Fibroblast of lung (primary cell): Measurements from ENCODE around the gene KIAA0930. TPM values are rescaled to one million over a fixed set of nuclear protein-coding genes. Genes with fewer than 3 reads are reported as not detected.
"Not testable (repeated sequence)": the region's sequence is repeated elsewhere in the genome, so short reads cannot be mapped to it uniquely, and the experiment has no call there.

ENCODE experiments used
- DNase-seq, 2 donors: peaks; one replicate each; pipeline versions ENCODE4 v3.0.0 to v3.0.0-alpha.2; 2010; ENCODE audit warnings: low read depth in 2 of 2
- H2AFZ ChIP-seq: 2 replicates; pipeline ENCODE4 v1.5.1; 2012; ENCODE audit warnings: low read length, control low read depth, inconsistent platforms
- H3K27ac ChIP-seq: 2 replicates; pipeline ENCODE4 v1.5.1; 2011; ENCODE audit warnings: low read length, control low read depth; ENCODE audit not compliant: insufficient read depth
- H3K27me3 ChIP-seq: 2 replicates; pipeline ENCODE4 v1.5.1; 2011; ENCODE audit warnings: mild to moderate bottlenecking, low read length; ENCODE audit not compliant: control insufficient read depth, insufficient read depth
- H3K36me3 ChIP-seq: 2 replicates; pipeline ENCODE4 v1.5.1; 2011; ENCODE audit warnings: low read length; ENCODE audit not compliant: control insufficient read depth, insufficient read depth
- H3K4me1 ChIP-seq: 2 replicates; pipeline ENCODE4 v1.5.1; 2011; ENCODE audit warnings: low read length; ENCODE audit not compliant: control insufficient read depth, insufficient read depth; ENCODE audit errors: extremely low read depth
- H3K4me2 ChIP-seq: 2 replicates; pipeline ENCODE4 v1.5.1; 2011; ENCODE audit warnings: low read length, control low read depth; ENCODE audit not compliant: insufficient read depth; ENCODE audit errors: extremely low read depth
- H3K4me3 ChIP-seq, 4 experiments: fragments of 200-600 bp in 1 of 4; sonication (generic) in 1 of 4; replicated peaks in 1 of 4; 2 replicates each; pipeline ENCODE4 v1.5.1; 2011 to 2016; ENCODE audit warnings: low read length in 4 of 4, low read depth in 3 of 4, mild to moderate bottlenecking in 3 of 4, control low read depth in 2 of 4, inconsistent platforms in 1 of 4, mixed read lengths in 1 of 4; ENCODE audit not compliant: insufficient read depth in 1 of 4; ENCODE audit errors: control extremely low read depth in 1 of 4
- H3K79me2 ChIP-seq: 2 replicates; pipeline ENCODE4 v1.5.1; 2012; ENCODE audit warnings: mild to moderate bottlenecking, low read length, inconsistent platforms; ENCODE audit not compliant: control insufficient read depth, insufficient read depth
- H3K9ac ChIP-seq: 2 replicates; pipeline ENCODE4 v1.5.1; 2011; ENCODE audit warnings: mild to moderate bottlenecking, low read length, control low read depth; ENCODE audit not compliant: insufficient read depth
- H3K9me3 ChIP-seq: 2 replicates; pipeline ENCODE4 v1.5.1; 2012; ENCODE audit warnings: low read depth, low read length; ENCODE audit not compliant: control insufficient read depth, insufficient read depth
- H4K20me1 ChIP-seq: 2 replicates; pipeline ENCODE4 v1.5.1; 2011; ENCODE audit warnings: low read length; ENCODE audit not compliant: control insufficient read depth, insufficient read depth; ENCODE audit errors: extremely low read depth
- CTCF ChIP-seq, 2 donors: IDR thresholded peaks in 1 of 2; conservative IDR thresholded peaks in 1 of 2; 1 replicate in 1 of 2; 2 replicates in 1 of 2; pipeline ENCODE4 v1.5.1; 2011 to 2012; ENCODE audit warnings: low read length in 2 of 2, control low read depth in 1 of 2, inconsistent platforms in 1 of 2, low read depth in 1 of 2, mild to moderate bottlenecking in 1 of 2
- EZH2 ChIP-seq: IDR thresholded peaks from 2 replicates; pipeline ENCODE4 v1.5.1; 2012; ENCODE audit warnings: low read length, control low read depth, mild to moderate bottlenecking; ENCODE audit errors: missing control alignments
- polyA plus RNA-seq, 2 donors: library from polyadenylated mRNA; depleted of rRNA in 1 of 2; stranded (reverse) in 1 of 2; unstranded in 1 of 2; fragments of >200 nt; gene quantifications; 2 replicates each; pipeline ENCODE4 v1.2.1, GENCODE V29; 2011 to 2012; ENCODE audit warnings: missing spikeins in 1 of 2
- total RNA-seq: library from RNA; depleted of rRNA; stranded (reverse); fragments of >200 nt; gene quantifications from 2 replicates; pipeline ENCODE4 v1.2.1, GENCODE V29; 2014

KIAA0930 gene
- total and polyA plus RNA-seq, 2 donors (not counting 1 experiment from before 2014, with no cell fraction given): 28.2 to 30.9 TPM

GRCh38 chr22:45261407-45262088 lies 20.9 kb upstream of the KIAA0930 start:
- H3K4me1 ChIP-seq: no peaks in the 10 kb centered on the region
- no peak for DNase-seq
- peaks cover 2% of the 10 kb centered on the region for H3K27me3 ChIP-seq
- H3K27ac ChIP-seq: no peak overlapping the region
- H3K4me3 ChIP-seq: no peak overlapping the region
- no peaks in the 10 kb centered on the region for H3K36me3 ChIP-seq
- no peak overlapping the region for H2AFZ ChIP-seq
- no peak for TF ChIP-seq CTCF (conservative IDR thresholded peaks at IDR 0.05 in 1 of 2, IDR thresholded peaks at IDR 0.05 in 1 of 2; ENCODE audit: low read depth in 1 of 2, low read length in 2 of 2)
- no peak for TF ChIP-seq EZH2
- no peaks in the 10 kb centered on the region for H3K9me3 ChIP-seq
- no peak overlapping the region for H3K9ac ChIP-seq
- no peak overlapping the region for H3K4me2 ChIP-seq
- H4K20me1 ChIP-seq: no peaks in the 10 kb centered on the region
- H3K79me2 ChIP-seq: no peaks in the 10 kb centered on the region

- H3K27ac ChIP-seq, H3K79me2 ChIP-seq, H2AFZ ChIP-seq, DNase-seq, H3K4me2 ChIP-seq, H3K36me3 ChIP-seq, H3K4me1 ChIP-seq, H3K9me3 ChIP-seq, H4K20me1 ChIP-seq, H3K9ac ChIP-seq, H3K4me3 ChIP-seq, H3K27me3 ChIP-seq: not testable (repeated sequence)
Measured at GRCh38 chr22:45260395-45260759, 19.7 kb upstream of the KIAA0930 start.

- no peak overlapping the region for H3K9ac ChIP-seq
- H3K36me3 ChIP-seq: no peaks in the 10 kb centered on the region
- H3K79me2 ChIP-seq: no peaks in the 10 kb centered on the region
- no peaks in the 10 kb centered on the region for H3K9me3 ChIP-seq
- no peaks in the 10 kb centered on the region for H3K4me1 ChIP-seq
- no peaks in the 10 kb centered on the region for H4K20me1 ChIP-seq
- no peak overlapping the region for H3K27ac ChIP-seq
- no peak overlapping the region for H3K4me2 ChIP-seq
- H2AFZ ChIP-seq: no peak overlapping the region
- H3K27me3 ChIP-seq: peaks cover 2% of the 10 kb centered on the region
- DNase-seq: no peak
- H3K4me3 ChIP-seq: no peak overlapping the region
- TF ChIP-seq CTCF (conservative IDR thresholded peaks at IDR 0.05 in 1 of 2, IDR thresholded peaks at IDR 0.05 in 1 of 2; ENCODE audit: low read depth in 1 of 2, low read length in 2 of 2) (no peak), EZH2 (no peak)
Measured at GRCh38 chr22:45259754-45260394, 19.2 kb upstream of the KIAA0930 start.

- not testable (repeated sequence) for H4K20me1 ChIP-seq, H3K4me3 ChIP-seq, H3K27ac ChIP-seq, H3K4me2 ChIP-seq, H3K27me3 ChIP-seq, H3K36me3 ChIP-seq, DNase-seq, H2AFZ ChIP-seq, H3K9ac ChIP-seq, H3K4me1 ChIP-seq, H3K79me2 ChIP-seq, H3K9me3 ChIP-seq
Measured at GRCh38 chr22:45257941-45258340, 17.2 kb upstream of the KIAA0930 start.
